GM18858 (cell line): ENCODE measurements around the gene EBP.
A peak's percentile ranks its signal among the peaks of the same experiment; 100 is the strongest.

ENCODE experiments used
- ATAC-seq: cut with Tn5 transposase; IDR thresholded peaks from one replicate; pipeline ENCODE4 v1.9.1; 2021; ENCODE audit not compliant: unreplicated experiment

Gene EBP

DNA sequence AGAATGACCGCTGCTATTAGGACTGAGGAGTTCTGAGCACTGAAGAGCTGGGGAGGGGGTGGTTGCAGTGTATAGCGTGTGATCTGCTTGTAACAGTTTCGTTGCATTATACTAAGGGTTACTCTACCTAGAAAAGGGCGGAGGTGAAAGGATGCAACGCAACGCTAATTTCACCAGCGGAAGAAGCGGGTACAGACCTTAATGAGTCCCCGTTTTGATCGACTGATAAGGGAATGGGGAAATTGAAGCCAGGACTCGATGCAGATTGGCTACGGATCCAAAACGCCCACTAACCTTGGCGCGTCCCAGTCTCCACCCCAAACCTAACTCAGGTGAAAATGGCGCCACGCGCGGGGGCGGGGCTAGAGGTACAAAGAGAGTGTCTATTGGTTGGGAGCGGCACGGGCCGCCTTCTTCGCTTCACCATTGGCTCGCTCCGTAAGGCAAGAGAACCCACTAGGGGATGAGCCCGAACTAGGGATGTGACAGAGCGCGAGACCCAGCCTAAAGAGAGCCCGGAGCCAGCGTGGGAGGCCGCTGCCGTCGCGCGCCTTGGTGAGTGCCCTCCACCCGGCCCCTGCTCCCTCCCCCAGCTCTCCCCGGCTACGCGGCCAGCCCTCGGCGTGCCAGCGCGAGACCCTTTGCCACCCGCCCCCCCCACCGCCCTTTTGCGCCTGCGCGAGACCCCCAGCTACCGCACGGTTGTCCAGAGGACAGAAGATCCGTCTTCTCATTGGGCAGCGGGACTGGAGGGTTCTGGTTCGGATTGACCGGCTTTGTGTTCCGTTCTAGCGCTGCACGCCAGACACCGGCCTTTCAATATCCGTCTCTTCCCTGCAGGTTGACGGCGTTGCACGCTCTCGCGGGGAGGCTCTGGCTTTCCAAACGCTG lies at the start of gene EBP:
Gene EBP (plus strand): TSS at position 456 of the 891 bp plus-strand sequence. CDS start 1,964 bp downstream, outside the sequence.
- ATAC-seq: peak; percentile 94

GRCh38 chrX:48472225-48472624 lies 49.4 kb upstream of the EBP start:
- ATAC-seq: no peak

DNA sequence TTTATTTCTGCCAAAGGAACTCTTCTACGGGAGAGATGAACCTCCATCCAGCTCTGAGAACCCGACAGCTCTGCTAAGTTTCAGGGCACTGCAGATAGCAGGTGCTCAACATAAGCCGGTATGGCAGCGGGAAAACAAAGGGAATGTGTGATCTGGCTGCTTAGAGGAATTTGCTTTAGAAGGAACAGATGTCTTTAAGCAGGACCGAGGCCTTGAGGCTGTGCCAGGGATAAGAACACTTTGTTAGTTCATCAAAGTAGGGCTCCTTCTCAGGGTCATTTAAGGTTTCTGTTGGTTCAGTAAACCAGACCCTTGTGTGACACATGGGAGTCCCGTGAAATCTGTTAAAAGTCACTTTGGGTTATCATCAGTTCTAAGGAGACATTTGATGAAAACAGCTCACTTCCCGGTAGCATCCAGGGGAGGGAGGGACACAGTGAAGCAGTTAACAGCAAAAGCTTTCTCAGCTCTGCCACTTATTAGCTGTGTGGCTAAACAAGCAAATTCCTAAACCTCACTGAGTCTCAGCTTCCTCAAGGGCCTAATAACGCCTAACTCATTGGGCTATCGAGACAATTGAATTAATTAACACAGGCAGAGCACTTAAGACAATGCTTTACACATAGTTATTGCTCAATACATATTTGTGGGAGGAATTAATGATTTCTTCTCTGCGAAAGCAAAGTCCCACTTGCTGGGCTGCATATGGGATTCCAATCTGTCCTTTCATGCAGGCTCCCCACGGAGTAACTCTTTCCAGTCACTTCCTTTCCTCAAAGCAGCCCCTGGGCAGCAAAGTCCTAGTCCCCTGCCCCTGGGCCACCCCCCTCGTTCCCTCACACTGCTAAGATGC lies 48.5 kb upstream of the EBP start:
- no peak for ATAC-seq

DNA sequence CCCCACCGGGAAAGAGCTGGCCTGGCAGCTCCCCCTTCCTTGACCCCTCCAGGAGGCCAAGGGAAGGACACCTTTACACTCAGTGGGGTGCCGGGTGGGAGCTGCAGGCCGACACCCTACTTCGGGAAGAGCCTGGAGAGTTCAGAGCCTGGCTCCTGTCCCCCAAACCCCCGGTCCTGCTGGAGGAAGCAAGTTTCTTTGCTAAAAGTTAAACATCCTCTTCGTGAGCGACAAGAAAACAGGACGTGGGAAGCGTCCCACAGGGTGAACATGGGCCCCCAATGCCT lies 48.0 kb upstream of the EBP start:
- ATAC-seq: no peak

GRCh38 chrX:48474127-48474526 lies 47.5 kb upstream of the EBP start:
- no peak for ATAC-seq

DNA sequence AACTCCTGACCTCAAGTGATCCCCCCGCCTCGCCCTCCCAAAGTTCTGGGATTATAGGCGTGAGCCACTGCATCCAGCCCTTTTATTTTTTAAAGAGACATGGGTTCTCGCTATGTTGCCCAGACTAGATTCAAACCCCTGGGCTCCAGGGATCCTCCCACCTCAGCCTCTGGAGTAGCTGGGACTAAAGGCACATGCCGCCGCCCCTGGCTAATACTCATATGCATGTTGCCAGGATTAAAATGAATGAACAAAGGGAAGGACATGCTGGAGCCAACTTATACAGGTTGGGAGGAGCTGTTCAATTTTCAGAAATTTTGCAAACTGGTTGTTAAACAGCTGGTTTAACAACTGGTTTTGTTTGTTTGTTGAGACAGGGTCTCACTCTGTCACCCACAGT lies 47.0 kb upstream of the EBP start:
- no peak for ATAC-seq

GRCh38 chrX:48475296-48475695 lies 46.3 kb upstream of the EBP start:
- no peak for ATAC-seq

GRCh38 chrX:48475774-48476577 lies 45.6 kb upstream of the EBP start, which contains the start of gene FTSJ1:
FTSJ1 (plus strand) TSS chrX:48476199; CDS start chrX:48478048, 1,849 bp downstream.
- peak; percentile 88 for ATAC-seq

- no peak for ATAC-seq
Measured at GRCh38 chrX:48476919-48477318, 44.7 kb upstream of the EBP start.

DNA sequence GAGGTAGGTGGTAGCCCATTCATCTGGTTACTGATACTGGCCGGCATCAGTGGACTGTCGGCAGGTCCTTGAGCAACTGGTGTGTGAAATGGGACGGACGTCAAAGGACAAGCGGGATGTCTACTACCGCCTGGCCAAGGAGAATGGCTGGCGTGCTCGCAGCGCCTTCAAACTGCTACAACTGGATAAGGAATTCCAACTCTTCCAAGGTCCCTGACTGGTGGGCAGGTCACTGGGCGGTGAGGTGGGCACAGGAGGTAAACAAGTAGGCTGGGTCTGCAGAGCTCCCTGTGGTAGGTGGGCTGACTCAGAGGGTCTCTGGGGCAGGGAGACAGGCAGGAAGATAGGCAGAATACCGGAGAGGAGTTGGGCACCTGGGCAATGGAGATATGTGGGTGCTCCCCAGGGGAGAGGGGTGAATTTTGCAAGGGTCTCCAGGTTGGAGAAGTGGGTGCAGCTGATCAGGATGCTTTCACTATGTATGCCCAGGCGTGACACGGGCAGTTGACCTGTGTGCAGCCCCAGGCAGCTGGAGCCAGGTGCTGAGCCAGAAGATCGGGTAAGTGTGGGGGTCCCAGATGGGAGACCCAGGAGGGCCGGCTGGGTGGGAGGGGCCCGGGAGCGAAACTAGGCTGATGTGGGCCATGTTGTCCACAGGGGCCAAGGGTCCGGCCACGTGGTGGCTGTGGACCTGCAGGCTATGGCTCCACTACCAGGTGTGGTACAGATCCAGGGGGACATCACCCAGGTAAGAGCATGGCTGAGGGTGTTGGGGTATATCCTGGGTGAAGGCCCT lies 43.5 kb upstream of the EBP start:
- no peak for ATAC-seq

- ATAC-seq: no peak
Measured at GRCh38 chrX:48478806-48479205, 42.8 kb upstream of the EBP start.

GRCh38 chrX:48480142-48480541 lies 41.5 kb upstream of the EBP start:
- ATAC-seq: no peak

DNA sequence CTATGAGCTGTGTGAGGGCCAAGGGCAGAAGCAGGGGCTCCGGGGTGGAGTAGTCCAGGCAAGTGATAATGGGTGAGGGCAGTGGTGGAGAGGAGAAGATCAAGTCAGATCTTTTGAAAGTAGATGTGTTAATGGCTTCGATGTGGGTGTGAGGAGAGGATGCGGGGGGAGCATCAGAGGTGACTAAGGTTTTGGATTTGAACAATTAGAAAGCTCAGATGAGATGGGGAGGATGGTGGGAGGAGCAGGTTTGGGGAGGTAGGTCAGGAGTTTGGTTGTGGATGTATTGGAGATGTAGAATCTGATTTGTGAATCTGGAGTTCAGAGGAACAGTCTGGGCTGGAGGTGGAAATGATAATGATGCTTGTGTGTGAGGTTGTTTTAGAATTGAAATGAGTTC lies 41.0 kb upstream of the EBP start:
- ATAC-seq: no peak

DNA sequence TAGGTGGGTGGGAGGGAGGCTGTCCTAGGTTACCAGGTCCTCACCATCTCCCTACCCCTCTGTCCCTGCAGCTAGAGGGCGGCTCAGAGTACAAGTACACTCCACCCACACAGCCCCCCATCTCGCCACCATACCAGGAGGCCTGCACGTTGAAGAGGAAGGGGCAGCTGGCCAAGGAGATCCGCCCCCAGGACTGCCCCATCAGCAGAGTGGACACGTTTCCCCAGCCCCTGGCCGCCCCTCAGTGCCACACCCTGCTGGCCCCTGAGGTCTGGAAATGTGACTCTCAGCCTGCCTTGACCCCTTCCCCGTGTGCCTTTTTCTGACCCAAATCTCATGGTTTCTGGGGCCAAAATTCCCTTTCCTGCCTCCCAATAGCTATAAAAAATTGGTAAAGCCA lies 39.1 kb upstream of the EBP start:
- no peak for ATAC-seq

DNA sequence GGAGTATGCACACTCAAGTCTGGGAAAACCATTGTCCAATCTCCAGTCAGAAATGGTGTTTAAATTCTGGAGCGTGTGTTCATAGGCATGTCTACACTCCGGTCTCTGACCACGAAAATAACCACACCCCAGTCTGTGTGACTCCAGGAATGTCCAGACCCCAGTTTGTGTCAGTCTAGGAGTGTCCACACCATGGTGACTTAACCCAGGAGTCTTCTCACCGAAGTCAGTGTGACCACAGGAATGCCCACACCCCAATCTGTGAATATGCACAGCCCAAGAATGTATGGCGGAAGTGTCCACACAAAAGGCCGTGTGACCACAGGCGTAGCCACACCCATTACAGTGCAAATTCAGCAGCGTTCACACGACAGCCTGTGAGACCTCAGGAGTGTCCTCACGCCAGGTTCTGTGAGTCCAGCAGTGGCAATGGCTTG lies 34.2 kb upstream of the EBP start:
- ATAC-seq: no peak

DNA sequence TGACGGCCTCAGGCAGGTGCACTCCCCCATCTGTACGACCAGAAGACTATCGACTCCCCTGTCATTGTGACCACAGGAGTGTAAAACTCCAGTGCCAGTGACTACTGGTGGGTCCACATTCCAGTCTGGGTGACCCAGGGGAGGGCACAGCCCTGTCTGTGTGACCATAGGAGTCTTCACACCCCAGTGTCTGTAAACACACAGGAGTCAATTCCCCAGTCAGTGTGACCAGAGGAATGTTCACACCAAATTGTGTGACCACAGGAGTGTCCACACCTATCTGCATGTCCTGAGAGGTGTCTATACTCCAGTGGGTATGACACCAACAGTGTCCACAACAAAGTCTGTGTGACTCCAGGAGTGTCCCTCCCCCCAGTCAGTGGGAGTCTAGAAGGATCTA lies 33.6 kb upstream of the EBP start:
- no peak for ATAC-seq

DNA sequence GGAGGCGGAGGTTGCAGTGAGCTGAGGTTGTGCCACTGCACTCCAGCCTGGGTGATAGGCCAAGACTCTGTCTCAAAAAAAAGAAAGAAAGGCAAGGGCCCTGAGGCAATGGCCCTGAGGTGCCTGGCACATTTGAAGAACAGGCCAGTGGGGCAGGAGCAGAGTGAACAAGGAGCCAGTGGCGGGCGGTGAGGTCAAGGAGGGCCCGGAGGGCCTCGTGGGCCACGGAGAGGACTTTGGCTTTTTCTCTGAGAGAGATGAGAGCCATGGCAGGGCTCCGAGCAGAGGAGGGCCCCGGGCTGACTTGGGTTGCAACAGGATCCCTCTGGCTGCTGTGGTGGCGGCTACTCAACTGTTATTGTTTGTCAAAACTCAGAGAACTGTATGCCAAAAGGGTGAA lies 32.3 kb upstream of the EBP start:
- ATAC-seq: no peak

DNA sequence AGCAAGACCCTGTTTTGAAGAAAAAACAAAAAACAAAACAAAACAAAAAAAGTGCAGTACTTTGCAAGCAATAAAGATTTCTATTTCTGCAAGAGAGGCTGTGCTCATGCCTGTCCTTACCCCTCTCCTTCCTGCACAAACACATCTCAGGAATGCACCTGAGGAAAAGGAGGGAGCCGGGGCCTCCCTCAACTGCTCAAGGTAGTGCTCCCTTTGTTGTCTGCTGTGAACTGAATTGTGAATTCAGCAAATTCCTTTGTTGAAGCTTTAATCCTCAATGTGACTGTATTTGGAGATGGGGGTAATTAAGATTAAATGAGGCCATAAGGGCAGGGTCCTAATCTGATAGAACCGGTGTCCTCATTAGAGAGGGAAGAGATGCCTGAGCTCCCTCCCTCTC lies 31.7 kb upstream of the EBP start:
- ATAC-seq: no peak

GRCh38 chrX:48490661-48491060 lies 30.9 kb upstream of the EBP start:
- ATAC-seq: no peak

DNA sequence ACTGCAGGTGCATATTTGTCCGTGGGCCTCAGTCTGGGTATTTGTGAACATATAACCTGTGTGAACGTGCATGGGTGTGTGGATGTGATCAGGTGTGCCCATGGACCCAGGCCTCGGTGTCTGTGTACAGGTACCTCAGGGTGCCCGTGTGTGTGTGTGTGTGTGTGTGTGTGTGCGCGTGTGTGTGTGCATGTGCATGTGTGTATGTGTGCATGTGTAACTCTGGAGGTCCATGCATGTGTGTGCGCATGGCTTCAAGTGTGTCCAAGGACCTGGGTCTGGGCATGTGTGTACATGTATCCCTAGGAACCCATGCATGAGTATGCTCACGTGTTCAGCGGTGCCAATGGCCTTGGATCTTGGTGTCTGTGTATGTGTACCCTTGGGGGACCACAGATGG lies 29.8 kb upstream of the EBP start:
- ATAC-seq: no peak
